Thymus (tissue), 11 donors: ENCODE data around the gene NPIPB8. TPM values are rescaled to one million over a fixed set of nuclear protein-coding genes. Genes with fewer than 3 reads are reported as not detected.
"Not testable (repeated sequence)": the region's sequence is repeated elsewhere in the genome, so short reads cannot be mapped to it uniquely, and the experiment has no call there.

Experiments used
- DNase-seq, 9 donors: peaks; one replicate each; pipeline ENCODE4 v3.0.0-alpha.2; 2013; ENCODE audit warnings: low spot score in 9 of 9, low read depth in 6 of 9, missing footprints in 1 of 9
- H3K27ac ChIP-seq, 2 donors: one replicate each; pipeline ENCODE4 v1.5.1; 2013; ENCODE audit warnings: control low read depth in 1 of 2, low read depth in 1 of 2, low read length in 1 of 2, mild to moderate bottlenecking in 1 of 2, moderate library complexity in 1 of 2
- H3K27me3 ChIP-seq, 2 donors: one replicate each; pipeline ENCODE4 v1.5.1; 2013; ENCODE audit warnings: low read length in 1 of 2; ENCODE audit not compliant: control insufficient read depth in 2 of 2, insufficient read depth in 1 of 2
- H3K36me3 ChIP-seq, 2 donors: one replicate each; pipeline ENCODE4 v1.5.1; 2013; ENCODE audit warnings: low read length in 1 of 2, mild to moderate bottlenecking in 1 of 2, moderate library complexity in 1 of 2; ENCODE audit not compliant: control insufficient read depth in 2 of 2, insufficient read depth in 2 of 2
- H3K4me1 ChIP-seq, 2 donors: one replicate each; pipeline ENCODE4 v1.5.1; 2013; ENCODE audit warnings: low read length in 2 of 2; ENCODE audit not compliant: control insufficient read depth in 2 of 2, insufficient read depth in 2 of 2
- H3K4me3 ChIP-seq, 2 donors: one replicate each; pipeline ENCODE4 v1.5.1; 2013; ENCODE audit warnings: low read length in 2 of 2, control low read depth in 1 of 2, mild to moderate bottlenecking in 1 of 2
- H3K9me3 ChIP-seq, 2 donors: one replicate each; pipeline ENCODE4 v1.5.1; 2013; ENCODE audit warnings: low read length in 1 of 2, mild to moderate bottlenecking in 1 of 2; ENCODE audit not compliant: control insufficient read depth in 2 of 2, insufficient read depth in 1 of 2
- WGBS: extraction: QIAGEN DNeasy Blood & Tissue Kit; methylation state at CpG from one replicate; pipeline ENCODE4 v1.1.7; 2013; 5-methylcytosine and 5-hydroxymethylcytosine counted together
- polyA plus RNA-seq: library from polyadenylated mRNA; stranded (reverse); fragments of 200-250 nt; gene quantifications from one replicate; pipeline ENCODE4 v1.2.3, GENCODE V29; 2013
- total RNA-seq: library from RNA; stranded (reverse); fragments of 120-200 nt; gene quantifications from one replicate; pipeline ENCODE4 v1.2.4, GENCODE V29; 2013
- donor health status: healthy.

The NPIPB8 gene
- total and polyA plus RNA-seq, 2 donors, result 0.14 TPM; not detected in 1

DNA sequence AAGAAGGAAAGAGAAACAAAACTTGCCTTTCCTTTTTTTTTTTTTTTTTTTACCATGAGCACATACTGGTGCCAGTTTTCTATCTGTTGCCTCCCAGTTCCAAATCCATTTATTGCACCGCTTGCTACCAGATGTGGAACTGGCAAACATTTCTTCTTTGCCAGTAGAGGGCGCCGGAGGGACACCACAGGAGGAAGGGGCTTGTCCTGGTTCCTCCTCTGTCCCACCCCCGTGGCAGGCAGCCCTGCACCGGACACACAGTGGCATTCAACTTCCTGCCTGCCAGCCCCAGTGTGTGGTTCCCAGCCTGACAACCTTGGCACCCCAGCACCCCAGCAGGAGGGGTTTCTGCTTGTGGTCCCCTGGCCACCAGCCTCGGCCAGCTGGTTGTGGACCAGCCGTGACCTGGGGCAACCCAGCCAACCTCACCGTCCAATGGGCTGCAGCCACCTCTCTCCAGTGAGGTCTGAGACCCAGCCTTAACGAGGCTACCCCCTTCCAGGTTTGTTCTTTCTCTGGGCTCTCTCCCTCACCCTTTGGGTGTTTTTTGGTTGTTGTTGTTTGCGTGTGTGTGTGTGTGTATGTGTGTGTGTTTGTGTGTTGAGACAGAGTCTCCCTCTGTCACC is 50.6 kb downstream of the NPIPB8 start:
- not testable (repeated sequence) for H3K27ac ChIP-seq, H3K4me1 ChIP-seq, H3K27me3 ChIP-seq, H3K36me3 ChIP-seq, H3K9me3 ChIP-seq, DNase-seq, H3K4me3 ChIP-seq
- 50% methylated on average over 1 of the region's 10 CpGs for WGBS

DNA sequence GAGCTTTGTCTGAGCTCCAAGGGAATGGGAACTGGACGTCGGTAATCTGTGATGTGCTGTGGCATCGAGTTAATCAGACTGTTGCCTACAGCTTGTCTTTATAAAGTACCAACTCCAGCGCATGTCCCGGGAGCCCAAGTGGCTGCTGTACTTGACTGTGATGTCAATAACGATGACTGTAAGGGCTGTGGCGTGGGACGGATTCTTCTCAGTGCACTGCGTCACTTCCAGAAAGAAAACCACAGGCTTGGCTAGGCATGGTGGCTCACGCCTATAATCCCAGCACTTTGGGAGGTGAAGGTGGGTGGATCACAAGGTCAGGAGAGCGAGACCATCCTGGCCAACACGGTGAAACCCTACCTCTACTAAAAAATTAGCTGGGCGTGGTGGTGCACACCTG is 51.6 kb downstream of the NPIPB8 start:
- not testable (repeated sequence) for H3K9me3 ChIP-seq, H3K4me1 ChIP-seq, H3K4me3 ChIP-seq, H3K36me3 ChIP-seq, DNase-seq, H3K27ac ChIP-seq, H3K27me3 ChIP-seq
- WGBS, result 100% methylated on average over 3 of the region's 13 CpGs

GRCh38 chr16:28691722-28692121 is 53.9 kb downstream of the NPIPB8 start:
- 88% methylated on average over 2 of the region's 4 CpGs for WGBS

GRCh38 chr16:28693257-28693950 is 55.5 kb downstream of the NPIPB8 start:
- DNase-seq, H3K4me1 ChIP-seq, H3K27me3 ChIP-seq, H3K27ac ChIP-seq, H3K4me3 ChIP-seq, H3K9me3 ChIP-seq, H3K36me3 ChIP-seq: not testable (repeated sequence)
- 100% methylated on average over 1 of the region's 11 CpGs for WGBS

More at GRCh38 chr16:28691722-28692121, 53.9 kb downstream of the NPIPB8 start:
- not testable (repeated sequence) for H3K27ac ChIP-seq, H3K36me3 ChIP-seq, DNase-seq, H3K27me3 ChIP-seq, H3K9me3 ChIP-seq, H3K4me1 ChIP-seq, H3K4me3 ChIP-seq

DNA sequence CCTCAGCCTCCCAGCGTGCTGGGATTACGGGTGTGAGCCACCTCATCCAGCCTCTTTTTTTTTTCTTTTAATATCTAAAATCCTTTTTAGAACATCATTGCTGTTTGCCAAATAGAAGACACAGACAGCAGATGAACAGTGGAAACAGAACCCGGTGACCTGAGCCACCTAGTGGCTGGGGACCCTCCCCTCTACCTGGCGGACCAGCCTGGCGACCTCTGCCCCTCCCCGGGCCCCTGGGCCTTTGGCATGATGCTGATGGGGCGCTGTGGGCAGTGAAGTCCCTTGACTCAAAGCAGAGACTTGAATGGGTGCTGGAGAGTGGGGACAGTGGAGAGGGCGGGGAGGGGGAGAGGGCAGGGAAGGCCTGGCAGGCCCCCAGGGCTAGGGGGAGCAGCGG is 61.9 kb downstream of the NPIPB8 start:
- not testable (repeated sequence) for H3K4me1 ChIP-seq, H3K4me3 ChIP-seq, H3K9me3 ChIP-seq, DNase-seq, H3K27ac ChIP-seq, H3K27me3 ChIP-seq, H3K36me3 ChIP-seq
- 100% methylated on average over 2 of the region's 9 CpGs for WGBS

DNA sequence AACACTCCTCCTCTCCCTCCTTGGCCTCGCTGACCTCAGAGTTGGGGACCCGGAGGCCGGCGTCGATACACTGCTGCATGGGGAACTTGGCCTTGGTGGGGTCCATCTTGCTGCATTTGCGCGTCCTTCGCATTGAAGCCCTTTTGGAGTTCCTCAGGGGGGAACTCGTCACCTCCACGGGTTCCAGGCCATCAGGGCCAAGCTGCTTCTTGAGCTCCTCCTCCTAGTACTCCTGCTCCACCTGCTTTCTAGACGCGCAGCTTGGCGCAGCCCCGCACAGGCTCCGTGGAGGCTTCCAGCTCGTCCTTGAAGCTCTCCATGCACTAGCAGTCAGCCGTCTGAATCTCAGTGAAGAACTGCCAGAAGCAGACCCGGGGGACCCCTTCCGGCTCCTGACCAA is 62.5 kb downstream of the NPIPB8 start:
- not testable (repeated sequence) for DNase-seq

DNA sequence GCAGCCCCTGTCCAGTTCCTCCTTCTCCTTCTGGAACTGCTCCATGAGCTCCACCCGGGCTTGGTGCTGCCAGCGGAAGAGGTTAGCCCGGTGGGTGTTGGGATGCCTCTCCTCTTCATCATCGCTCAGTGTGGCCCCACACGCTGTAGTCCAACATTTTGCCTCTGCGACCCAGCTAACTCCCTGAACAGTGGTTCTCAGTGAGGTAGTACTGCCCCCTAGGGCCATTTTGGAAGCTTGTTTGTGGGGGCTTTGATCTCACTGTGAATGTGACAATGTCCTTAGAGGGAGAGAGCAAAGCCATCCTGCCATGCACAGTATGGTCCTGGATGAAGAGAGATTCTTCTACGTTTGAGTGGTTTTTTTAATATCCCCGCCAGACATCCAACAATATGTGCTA is 63.5 kb downstream of the NPIPB8 start:
- no CpG with 5 or more reads among the region's 8 CpGs for WGBS
- H3K4me3 ChIP-seq, H3K36me3 ChIP-seq, H3K4me1 ChIP-seq, DNase-seq, H3K27me3 ChIP-seq, H3K27ac ChIP-seq, H3K9me3 ChIP-seq: not testable (repeated sequence)

More for the DNA sequence above, 62.5 kb downstream of the NPIPB8 start:
- H3K9me3 ChIP-seq, H3K36me3 ChIP-seq, H3K4me3 ChIP-seq, H3K27ac ChIP-seq, H3K27me3 ChIP-seq, H3K4me1 ChIP-seq: not testable (repeated sequence)
- WGBS, result 96% methylated on average over 16 of the region's 19 CpGs

GRCh38 chr16:28704246-28704645 is 66.4 kb downstream of the NPIPB8 start:
- H3K27ac ChIP-seq, H3K4me3 ChIP-seq, H3K27me3 ChIP-seq, DNase-seq, H3K9me3 ChIP-seq, H3K4me1 ChIP-seq, H3K36me3 ChIP-seq: not testable (repeated sequence)
- 91% methylated on average over 3 of the region's 7 CpGs for WGBS
